Ascending aorta (tissue), 2 donors: ENCODE measurements around the gene BLOC1S5. TPM values are rescaled to one million over a fixed set of nuclear protein-coding genes. Genes with fewer than 3 reads are reported as not detected.

Experiments
- DNase-seq, 2 donors: peaks; one replicate each; pipeline ENCODE4 v3.0.0-alpha.2; 2019; ENCODE audit warnings: low spot score in 2 of 2
- H3K27ac ChIP-seq, 2 donors: fragments of 200-600 bp; sonication (generic); one replicate each; pipeline ENCODE4 v1.5.1; 2016 to 2017; ENCODE audit warnings: mild to moderate bottlenecking in 1 of 2
- H3K27me3 ChIP-seq: fragments of 200-600 bp; sonication (generic); one replicate; pipeline ENCODE4 v1.5.1; 2017
- H3K36me3 ChIP-seq, 2 donors: fragments of 200-600 bp; sonication (generic); one replicate each; pipeline ENCODE4 v1.5.1; 2016
- H3K4me1 ChIP-seq, 2 donors: fragments of 200-600 bp; sonication (generic); one replicate each; pipeline ENCODE4 v1.5.1; 2016 to 2017; ENCODE audit warnings: mild to moderate bottlenecking in 1 of 2
- H3K4me3 ChIP-seq, 2 donors: fragments of 200-600 bp; sonication (generic); one replicate each; pipeline ENCODE4 v1.5.1; 2016 to 2017; ENCODE audit warnings: mild to moderate bottlenecking in 1 of 2
- H3K9me3 ChIP-seq, 2 donors: fragments of 200-600 bp; sonication (generic); one replicate each; pipeline ENCODE4 v1.5.1; 2016
- CTCF ChIP-seq, 3 experiments: fragments of 200-600 bp in 2 of 3; fragments of 450-650 bp in 1 of 3; sonication (generic) in 2 of 3; IDR thresholded peaks; one replicate each; pipeline ENCODE4 v1.5.1; 2016 to 2019; ENCODE audit warnings: antibody characterized with exemption in 3 of 3, mild to moderate bottlenecking in 1 of 3, moderate library complexity in 1 of 3
- intact Hi-C: fragments of 100-400 bp; cut with DNase I; formaldehyde crosslinking; loops from one replicate; pipeline ENCODE4 v1.15.1; 2023
- total RNA-seq: library from RNA; depleted of rRNA; stranded (reverse); fragments of >200 nt; gene quantifications from one replicate; pipeline ENCODE4 v1.1.0, GENCODE V29; 2016

The BLOC1S5 gene
- total RNA-seq, 1 donor from 2014 or later = 13.3 TPM

- Histone ChIP-seq H3K4me1 (peaks cover 0 to 33% of the 10 kb centered on the region in 2 donors), H3K36me3 (peaks cover 0 to 9% of the 10 kb centered on the region in 2 donors), H3K27me3 (no peaks in the 10 kb centered on the region), H3K4me3 (no peak overlapping the region), H3K9me3 (no peaks in the 10 kb centered on the region), H3K27ac (peak overlapping the region in 1 of 2 donors; percentile 74)
- TF ChIP-seq CTCF (IDR thresholded peaks at IDR 0.05) = no peak
- intact Hi-C loops = no loop called here
- no peak for DNase-seq
These were observed 20.4 kb upstream of the BLOC1S5 start for GRCh38 chr6:8084586-8084985.

GRCh38 chr6:8082954-8083858 is 19.0 kb upstream of the BLOC1S5 start:
- Histone ChIP-seq H3K36me3 (peaks cover 0 to 4% of the 10 kb centered on the region in 2 donors), H3K4me3 (peak overlapping the region in 1 of 2 donors; percentile 25), H3K27me3 (no peaks in the 10 kb centered on the region), H3K4me1 (peaks cover 0 to 23% of the 10 kb centered on the region in 2 donors), H3K27ac (peak overlapping the region; percentile 74 to 75), H3K9me3 (no peaks in the 10 kb centered on the region)
- TF ChIP-seq CTCF (IDR thresholded peaks at IDR 0.05) = no peak
- intact Hi-C loops = loop anchor here (1.0 kb wide), 1 partner anchor 19 kb away; the partner anchor contains the start of gene BLOC1S5
- peak in 1 of 2 donors; percentile 81 for DNase-seq

GRCh38 chr6:8082572-8082953 is 18.4 kb upstream of the BLOC1S5 start:
- H3K4me1 ChIP-seq = peaks cover 0 to 22% of the 10 kb centered on the region in 2 donors
- DNase-seq = no peak
- no peak for TF ChIP-seq CTCF (IDR thresholded peaks at IDR 0.05)
- no peak overlapping the region for H3K4me3 ChIP-seq
- peaks cover 0 to 2% of the 10 kb centered on the region in 2 donors for H3K36me3 ChIP-seq
- intact Hi-C loops = no loop called here
- peak overlapping the region; percentile 74 to 75 for H3K27ac ChIP-seq
- no peaks in the 10 kb centered on the region for H3K27me3 ChIP-seq
- no peaks in the 10 kb centered on the region for H3K9me3 ChIP-seq

GRCh38 chr6:8080362-8081151 is 16.4 kb upstream of the BLOC1S5 start:
- no peak for DNase-seq
- no peak for TF ChIP-seq CTCF (IDR thresholded peaks at IDR 0.05)
- Histone ChIP-seq H3K9me3 (no peaks in the 10 kb centered on the region), H3K4me1 (peaks cover 0 to 22% of the 10 kb centered on the region in 2 donors), H3K36me3 (no peaks in the 10 kb centered on the region), H3K27me3 (no peaks in the 10 kb centered on the region), H3K27ac (no peak overlapping the region), H3K4me3 (no peak overlapping the region)
- intact Hi-C loops = no loop called here

GRCh38 chr6:8079126-8079525 is 14.9 kb upstream of the BLOC1S5 start:
- intact Hi-C loops = no loop called here
- H3K9me3 ChIP-seq = no peaks in the 10 kb centered on the region
- no peak for DNase-seq
- H3K36me3 ChIP-seq = no peaks in the 10 kb centered on the region
- H3K4me1 ChIP-seq = peaks cover 0 to 18% of the 10 kb centered on the region in 2 donors
- H3K4me3 ChIP-seq = no peak overlapping the region
- no peak for TF ChIP-seq CTCF (IDR thresholded peaks at IDR 0.05)
- no peak overlapping the region for H3K27ac ChIP-seq
- no peaks in the 10 kb centered on the region for H3K27me3 ChIP-seq
